GM19035 (cell line): ENCODE results near the gene RAB11B.
"Not testable (repeated sequence)": the region's sequence is repeated elsewhere in the genome, so short reads cannot be mapped to it uniquely, and the experiment has no call there.

Experiments used
- ATAC-seq: cut with Tn5 transposase; IDR thresholded peaks from one replicate; pipeline ENCODE4 v1.9.1; 2021; ENCODE audit not compliant: unreplicated experiment

The RAB11B gene

GRCh38 chr19:8425331-8425730, 35.2 kb downstream of the RAB11B start:
- not testable (repeated sequence) for ATAC-seq

DNA sequence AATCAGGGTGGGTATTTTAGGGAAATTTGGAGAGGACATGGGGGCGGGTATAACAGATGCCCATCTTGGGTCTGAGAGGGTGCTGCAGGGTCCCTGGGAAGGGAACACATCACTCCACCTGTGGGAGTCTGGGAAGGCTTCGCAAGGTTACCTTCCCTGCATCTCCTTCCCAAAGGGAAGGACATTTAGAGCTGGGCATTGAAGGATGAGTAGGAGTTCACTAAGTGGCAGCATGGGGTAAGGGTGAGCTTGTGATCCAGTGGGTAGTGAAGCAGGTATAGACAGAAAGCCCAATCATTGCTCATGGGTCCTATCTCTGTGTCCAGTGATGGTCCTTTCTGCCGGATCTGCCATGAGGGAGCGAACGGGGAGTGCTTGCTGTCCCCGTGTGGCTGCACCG, 36.1 kb downstream of the RAB11B start:
- no peak for ATAC-seq

DNA sequence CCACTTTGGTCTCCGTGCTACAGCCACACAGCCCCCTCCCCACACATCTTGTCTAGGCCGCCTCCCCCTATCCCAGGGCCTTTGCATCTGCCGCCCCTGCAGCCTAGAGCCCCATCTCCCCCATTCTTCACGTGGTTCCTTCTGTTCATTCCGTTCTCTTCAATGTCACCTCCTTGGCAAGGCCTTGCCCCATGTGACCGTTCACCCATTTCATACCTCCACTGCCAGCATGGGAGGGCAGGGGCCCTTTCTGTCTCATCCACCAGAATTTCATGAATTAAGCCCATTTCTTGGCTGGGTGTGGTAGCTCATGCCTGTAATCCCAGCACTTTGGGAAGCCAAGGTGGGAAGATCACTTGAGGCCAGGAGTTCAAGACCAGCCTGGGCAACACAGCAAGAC, 38.9 kb downstream of the RAB11B start:
- no peak for ATAC-seq

DNA sequence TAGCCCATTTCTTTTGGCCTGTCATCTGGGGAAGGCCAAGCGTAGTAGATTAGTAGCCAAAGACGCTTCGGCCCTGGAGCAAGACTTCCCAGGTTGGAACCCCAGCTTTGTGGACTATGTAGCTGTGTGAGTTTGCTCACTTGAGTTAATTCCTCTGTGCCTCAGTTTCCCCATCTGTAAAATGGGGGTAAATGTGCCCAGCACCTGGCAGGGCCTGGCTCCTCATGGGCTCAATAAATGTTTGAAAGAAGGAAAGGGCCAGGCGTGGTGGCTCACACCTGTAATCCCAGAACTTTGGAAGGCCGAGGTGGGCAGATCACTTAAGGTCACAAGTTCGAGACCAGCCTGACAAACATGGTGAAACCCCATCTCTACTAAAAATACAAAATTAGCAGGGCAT, 39.7 kb downstream of the RAB11B start:
- no peak for ATAC-seq

- ATAC-seq: no peak
Observed at GRCh38 chr19:8430650-8431049, 40.5 kb downstream of the RAB11B start.

- no peak for ATAC-seq
Observed at GRCh38 chr19:8438236-8438635, 48.1 kb downstream of the RAB11B start.

DNA sequence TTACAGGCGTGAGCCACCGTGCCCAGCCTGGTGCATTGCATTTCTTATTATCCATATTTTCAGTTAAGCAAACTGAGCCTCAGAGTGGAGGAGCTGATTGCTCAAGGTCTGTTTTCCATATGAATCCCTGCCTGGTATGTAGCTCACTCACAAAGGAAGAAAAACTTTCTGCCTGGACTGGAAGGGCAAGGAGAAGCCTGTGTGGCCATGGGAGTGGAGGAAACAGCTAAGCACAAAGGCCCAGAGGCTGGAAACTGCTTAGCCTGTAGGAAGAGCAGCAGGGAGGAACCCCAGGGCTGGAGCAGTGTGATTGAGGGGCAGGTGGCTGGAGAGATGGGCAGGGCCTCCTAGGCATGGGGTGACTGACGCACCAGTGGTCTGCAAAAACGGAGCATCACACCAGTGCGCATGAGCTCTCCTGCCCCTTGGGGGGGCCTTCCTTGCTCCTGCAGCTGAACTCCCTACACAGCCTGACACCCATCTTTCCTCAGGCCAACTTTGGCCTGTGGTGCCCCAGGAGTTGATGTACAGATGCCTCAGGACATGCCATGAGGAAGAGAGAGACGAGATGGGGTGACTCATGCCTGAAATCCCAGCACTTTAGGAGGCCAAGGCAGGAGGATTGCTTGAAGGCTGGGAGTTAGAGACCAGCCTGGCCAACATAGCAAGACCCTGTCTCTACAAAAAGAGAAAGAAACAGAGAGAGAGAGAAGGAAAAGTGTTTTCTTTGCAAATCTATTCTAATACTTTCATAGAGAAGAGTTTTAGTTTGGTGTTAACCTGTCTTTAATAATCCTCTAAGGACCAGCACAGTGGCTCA, 51.8 kb downstream of the RAB11B start:
- no peak for ATAC-seq

- not testable (repeated sequence) for ATAC-seq
Observed at GRCh38 chr19:8444140-8444676, 54.0 kb downstream of the RAB11B start.

GRCh38 chr19:8444677-8445487, 54.7 kb downstream of the RAB11B start, which contains the start of gene HNRNPM:
HNRNPM (plus strand) TSS chr19:8444975; CDS start chr19:8444999, 24 bp downstream.
- ATAC-seq: peak; percentile 87

- peak; percentile 32 for ATAC-seq
Observed at GRCh38 chr19:8445488-8446001, 55.4 kb downstream of the RAB11B start.

DNA sequence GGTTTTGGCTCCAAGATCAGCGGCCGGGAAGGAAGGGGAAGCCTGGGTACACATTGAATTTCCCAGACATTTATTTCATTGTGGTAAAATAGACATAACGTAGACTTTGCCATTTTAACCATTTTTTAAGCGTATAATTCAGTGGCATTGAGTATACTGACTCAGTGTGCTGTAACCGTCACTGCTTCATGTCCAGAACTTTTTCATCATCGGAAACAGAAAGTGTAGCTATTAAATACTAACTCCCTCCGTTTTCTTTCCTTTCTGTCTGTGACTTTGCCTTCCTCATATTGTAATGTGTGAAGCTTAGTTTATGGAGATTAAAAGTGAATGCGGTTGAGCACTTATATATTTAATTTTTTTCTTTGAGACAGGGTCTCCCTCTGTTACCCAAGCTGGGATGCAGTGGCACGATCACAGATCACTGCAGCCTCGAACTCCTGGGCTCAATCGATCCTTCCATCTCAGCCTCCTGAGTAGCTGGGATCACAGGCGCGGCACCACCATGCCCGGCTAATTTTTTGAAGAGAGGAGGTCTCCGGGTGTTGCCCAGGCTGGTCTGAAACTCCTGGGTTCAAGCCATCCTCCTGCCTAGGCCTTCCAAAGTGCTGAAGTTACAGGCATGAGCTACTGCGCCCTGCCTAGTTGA, 56.0 kb downstream of the RAB11B start:
- ATAC-seq: no peak

GRCh38 chr19:8449830-8450229, 59.7 kb downstream of the RAB11B start:
- ATAC-seq: no peak

DNA sequence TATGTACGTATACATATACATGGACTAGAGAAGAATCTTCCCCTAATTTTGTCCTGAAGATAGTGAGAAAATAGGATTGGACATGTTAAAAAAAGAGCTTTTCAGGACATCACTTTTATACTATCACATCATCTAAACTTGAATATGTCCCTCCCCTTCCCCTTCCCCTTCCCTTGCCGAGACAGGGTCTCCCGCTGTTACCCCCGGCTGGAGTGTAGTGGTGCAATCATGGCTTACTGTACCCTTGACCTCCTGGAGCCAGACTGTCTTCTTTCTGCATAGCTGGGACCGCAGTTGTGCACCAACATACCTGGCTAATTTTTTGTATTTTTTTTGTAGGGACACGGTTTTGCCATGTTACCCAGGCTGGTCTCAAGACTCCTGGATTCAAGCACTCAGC, 61.2 kb downstream of the RAB11B start:
- no peak for ATAC-seq

GRCh38 chr19:8451885-8452284, 61.7 kb downstream of the RAB11B start:
- no peak for ATAC-seq

DNA sequence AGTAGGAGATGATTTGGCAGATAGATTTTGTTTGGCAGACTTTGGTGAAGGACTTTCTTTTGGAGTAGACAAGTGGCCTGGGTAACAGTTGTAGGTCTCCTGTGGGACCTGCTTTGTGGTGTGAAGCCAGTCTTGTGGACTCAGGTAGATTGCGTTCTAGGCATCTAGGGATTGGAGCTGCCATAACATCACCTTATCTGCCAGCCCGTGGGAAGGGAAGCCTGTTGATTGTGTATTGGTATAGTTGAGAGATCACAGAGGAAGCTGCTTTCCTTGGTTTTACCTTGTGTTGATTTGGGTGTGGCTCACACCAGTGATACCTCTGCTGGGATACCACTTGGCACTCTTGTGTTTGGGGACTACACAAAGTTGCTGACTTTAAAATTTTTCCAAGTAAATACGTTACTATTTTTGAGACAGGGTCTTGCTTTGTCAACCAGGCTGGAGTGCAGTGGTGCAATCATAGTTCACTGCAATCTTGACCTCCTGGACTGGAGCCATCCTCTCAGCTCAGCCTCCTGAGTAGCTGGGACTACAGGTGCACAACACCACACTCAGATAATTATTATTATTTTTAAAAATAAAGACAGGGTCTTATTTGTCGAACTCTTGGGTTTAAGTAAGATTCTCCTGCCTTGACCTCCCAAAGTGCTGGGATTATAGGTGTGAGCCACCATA, 62.4 kb downstream of the RAB11B start:
- no peak for ATAC-seq

DNA sequence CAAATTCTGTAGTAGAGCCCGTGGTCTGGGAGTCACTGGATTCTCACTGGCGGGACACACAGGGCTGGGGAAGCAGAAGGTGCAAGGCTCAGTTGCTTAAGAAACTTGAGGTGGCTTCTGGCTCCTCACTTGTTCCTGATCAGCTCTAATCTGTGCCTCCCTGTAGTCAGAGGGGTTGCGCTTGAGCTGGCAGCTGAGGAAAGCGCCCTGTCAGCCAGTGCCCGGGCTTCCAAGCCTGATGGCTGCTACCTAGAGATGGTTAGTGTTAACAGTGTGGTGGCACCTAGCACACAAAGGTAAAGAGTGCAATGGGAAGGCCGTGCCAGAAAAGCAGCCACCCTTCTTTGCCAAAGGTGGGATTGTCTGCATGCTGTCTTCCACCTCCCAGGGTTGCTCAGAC, 63.5 kb downstream of the RAB11B start:
- ATAC-seq: no peak
